ENCODE results near the gene ZNF670.

The ZNF670 gene

DNA sequence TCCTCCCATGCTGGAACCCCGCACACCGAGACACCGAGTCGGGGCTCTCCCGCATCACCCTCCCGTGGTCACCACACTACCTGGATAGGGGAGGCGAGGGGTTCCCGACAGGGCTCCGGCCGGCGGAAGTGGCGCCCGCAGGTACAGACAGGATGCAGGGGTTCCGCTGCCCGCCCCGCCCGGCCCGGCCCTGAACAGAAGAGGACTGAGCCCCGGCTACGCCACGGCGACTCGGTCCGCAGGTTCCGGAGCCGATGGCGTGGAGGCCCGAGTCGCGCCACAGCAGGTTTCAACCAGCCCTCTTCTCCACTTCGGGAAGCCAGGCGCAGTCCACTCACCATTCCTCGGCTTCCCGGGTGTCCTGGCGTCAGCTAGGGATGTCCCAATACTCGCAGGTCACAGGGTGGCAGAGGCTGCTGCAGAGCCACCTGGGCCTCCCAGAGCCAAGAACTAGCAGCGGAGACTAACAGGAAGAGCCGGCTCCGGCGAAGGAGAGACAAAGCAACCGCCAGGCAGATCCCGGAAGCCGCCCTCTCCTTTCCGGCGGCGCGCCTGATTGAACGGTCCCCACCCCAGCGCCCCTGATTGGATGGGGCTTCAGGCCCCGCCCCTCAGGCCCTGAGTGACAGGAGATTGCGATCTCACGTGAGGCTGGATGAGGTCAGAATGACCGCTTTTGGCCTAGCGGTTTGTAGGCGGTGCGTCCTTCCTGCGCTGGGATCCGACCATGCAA, 25.4 kb upstream of the ZNF670 start, which contains the start of gene ZNF669:
TSS of gene ZNF669 (minus strand) at position 498 of the 733 bp plus-strand sequence. CDS start at position 341, 157 bp downstream.
- peak; percentile 97 for DNase-seq (ENCODE audit: low read depth)
- H3K4me3 ChIP-seq (ENCODE audit: low read depth, low read length), result peak within 1 kb of the TSS; percentile 96
- TF ChIP-seq, protein P1, sequence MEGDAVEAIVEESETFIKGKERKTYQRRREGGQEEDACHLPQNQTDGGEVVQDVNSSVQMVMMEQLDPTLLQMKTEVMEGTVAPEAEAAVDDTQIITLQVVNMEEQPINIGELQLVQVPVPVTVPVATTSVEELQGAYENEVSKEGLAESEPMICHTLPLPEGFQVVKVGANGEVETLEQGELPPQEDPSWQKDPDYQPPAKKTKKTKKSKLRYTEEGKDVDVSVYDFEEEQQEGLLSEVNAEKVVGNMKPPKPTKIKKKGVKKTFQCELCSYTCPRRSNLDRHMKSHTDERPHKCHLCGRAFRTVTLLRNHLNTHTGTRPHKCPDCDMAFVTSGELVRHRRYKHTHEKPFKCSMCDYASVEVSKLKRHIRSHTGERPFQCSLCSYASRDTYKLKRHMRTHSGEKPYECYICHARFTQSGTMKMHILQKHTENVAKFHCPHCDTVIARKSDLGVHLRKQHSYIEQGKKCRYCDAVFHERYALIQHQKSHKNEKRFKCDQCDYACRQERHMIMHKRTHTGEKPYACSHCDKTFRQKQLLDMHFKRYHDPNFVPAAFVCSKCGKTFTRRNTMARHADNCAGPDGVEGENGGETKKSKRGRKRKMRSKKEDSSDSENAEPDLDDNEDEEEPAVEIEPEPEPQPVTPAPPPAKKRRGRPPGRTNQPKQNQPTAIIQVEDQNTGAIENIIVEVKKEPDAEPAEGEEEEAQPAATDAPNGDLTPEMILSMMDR (IDR thresholded peaks at IDR 0.05; ENCODE audit: insufficient read depth, low read depth, low read length, missing control alignments), result no peak

DNA sequence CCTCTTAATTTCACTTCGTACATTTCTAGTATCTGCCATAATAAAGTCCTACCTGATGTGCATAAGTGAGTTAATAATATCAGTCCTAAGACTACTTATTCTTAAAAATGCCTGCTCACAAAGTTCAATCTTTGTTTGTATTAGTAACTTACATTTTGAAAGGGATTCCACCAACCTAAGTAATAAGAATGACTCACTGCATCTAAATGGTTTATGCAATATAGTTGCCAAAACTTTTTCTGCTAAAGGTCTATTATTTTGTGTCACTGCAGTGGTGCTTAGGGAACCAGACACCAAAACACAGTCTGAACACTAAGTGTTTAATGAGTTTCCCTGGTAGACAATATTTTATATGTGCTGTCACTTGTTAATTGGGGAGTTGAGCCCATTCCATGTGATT, 23.8 kb upstream of the ZNF670 start:
- TF ChIP-seq, protein P1 (IDR thresholded peaks at IDR 0.05; ENCODE audit: insufficient read depth, low read depth, low read length, missing control alignments), result no peak

DNA sequence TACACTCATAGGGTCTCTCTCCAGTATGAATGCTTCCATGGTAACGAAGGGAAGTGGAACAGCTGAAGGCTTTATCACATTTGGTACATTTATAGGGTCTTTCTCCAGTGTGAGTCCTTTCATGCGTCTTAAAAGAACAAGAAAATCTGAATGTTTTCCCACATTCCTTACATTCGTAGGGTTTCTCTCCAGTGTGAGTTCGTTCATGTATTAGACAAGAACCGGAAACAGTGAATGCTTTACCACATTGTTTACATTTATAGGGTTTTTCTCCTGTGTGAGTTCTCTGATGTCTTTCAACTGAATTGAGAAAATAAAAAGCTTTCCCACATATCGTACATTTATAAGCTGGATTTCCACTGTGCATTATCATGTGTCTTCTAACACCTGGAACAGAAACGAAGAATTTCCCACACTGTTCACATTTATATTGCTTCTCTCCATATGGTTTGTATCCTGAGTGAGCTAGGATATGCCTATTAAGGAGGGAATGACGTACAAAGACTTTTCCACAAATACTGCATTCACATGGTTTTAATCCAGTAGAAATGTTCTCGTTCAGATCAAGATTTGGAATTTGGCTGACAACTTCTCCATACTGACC, 22.2 kb upstream of the ZNF670 start:
- TF ChIP-seq, protein P1 (IDR thresholded peaks at IDR 0.05; ENCODE audit: insufficient read depth, low read depth, low read length, missing control alignments), result no peak
- no peak for DNase-seq (ENCODE audit: low read depth)
- no peak overlapping the region for H3K4me3 ChIP-seq (ENCODE audit: low read depth, low read length)

More for the DNA sequence above, 23.8 kb upstream of the ZNF670 start:
- no peak for DNase-seq (ENCODE audit: low read depth)
- no peak overlapping the region for H3K4me3 ChIP-seq (ENCODE audit: low read depth, low read length)

DNA sequence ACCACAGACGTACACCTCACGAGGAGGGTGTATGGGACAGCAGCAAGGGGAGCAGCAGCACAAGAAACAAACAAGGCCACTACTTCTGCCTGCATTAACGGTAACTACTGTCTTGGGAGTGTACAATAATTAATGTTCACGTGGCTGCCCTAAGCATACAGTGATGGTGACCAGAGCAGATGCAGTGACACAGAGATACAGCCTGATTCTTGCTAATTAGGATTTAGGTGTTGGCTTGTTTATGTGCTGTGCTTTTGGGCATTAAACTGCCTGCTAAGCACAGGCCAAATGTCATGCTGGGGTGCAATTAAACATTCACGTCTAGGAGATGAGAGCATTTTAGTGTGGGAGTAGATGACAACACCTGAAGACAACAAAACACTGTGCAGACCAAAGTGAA, 18.3 kb upstream of the ZNF670 start:
- DNase-seq (ENCODE audit: low read depth), result no peak
- TF ChIP-seq, protein P1 (IDR thresholded peaks at IDR 0.05; ENCODE audit: insufficient read depth, low read depth, low read length, missing control alignments), result no peak
- H3K4me3 ChIP-seq (ENCODE audit: low read depth, low read length), result no peak overlapping the region

DNA sequence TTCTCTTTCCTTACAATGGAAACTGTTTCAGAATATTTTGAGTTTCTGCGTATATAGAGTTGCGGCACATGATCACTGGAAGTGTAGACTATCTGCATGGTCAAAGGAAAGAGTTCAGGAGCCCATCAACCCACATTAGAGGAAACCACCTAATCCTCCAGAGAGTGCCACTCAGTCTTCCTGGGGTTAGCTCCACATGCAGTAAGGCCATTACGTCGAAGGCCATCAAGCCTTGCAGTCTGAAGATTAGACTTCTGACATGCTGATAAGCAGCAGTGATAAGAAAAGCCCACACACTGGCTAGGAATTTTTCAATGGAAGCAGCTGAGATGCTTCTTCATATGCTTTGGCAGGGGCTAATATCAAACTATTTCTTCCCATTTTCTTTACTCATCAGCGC, 17.9 kb upstream of the ZNF670 start:
- TF ChIP-seq, protein P1 (IDR thresholded peaks at IDR 0.05; ENCODE audit: insufficient read depth, low read depth, low read length, missing control alignments), result no peak
- no peak for DNase-seq (ENCODE audit: low read depth)

DNA sequence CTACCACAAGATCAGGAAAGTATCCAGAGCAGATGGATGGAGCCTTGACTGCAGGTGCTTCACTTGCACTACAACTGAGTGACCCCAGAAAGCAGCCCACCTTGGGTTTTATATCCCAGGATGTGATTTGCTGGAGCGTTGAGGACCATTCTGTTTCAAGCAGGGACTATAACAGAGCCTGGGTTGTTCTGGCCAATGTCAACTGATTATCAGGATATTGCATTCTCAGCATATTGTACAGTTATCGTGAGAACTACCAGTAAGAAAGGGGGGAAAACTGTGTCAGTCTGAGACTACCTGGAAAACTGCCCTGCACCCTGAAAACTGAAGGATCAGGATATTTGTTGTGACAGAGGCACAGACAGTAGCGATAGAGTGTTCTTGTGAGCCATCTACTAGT, 17.5 kb upstream of the ZNF670 start:
- DNase-seq (ENCODE audit: low read depth), result no peak
- no peak overlapping the region for H3K4me3 ChIP-seq (ENCODE audit: low read depth, low read length)
- TF ChIP-seq, protein P1 (IDR thresholded peaks at IDR 0.05; ENCODE audit: insufficient read depth, low read depth, low read length, missing control alignments), result no peak

More for the DNA sequence above, 17.9 kb upstream of the ZNF670 start:
- H3K4me3 ChIP-seq (ENCODE audit: low read depth, low read length), result no peak overlapping the region

All from GM12865 (cell line).